Activated CD8-positive, alpha-beta memory T cell treated with anti-CD3 and anti-CD28 coated beads, Interleukin-2, amount 50 U/mL, for 48 hours (primary cell): ENCODE data around the gene ESR2.
"Not testable (repeated sequence)": the region's sequence is repeated elsewhere in the genome, so short reads cannot be mapped to it uniquely, and the experiment has no call there.

Source experiments
- DNase-seq: peaks from one replicate; pipeline ENCODE4 v3.0.0-alpha.2; 2020

ESR2 gene

GRCh38 chr14:64293976-64294671 is at the start of gene ESR2:
ESR2 (minus strand) TSS chr14:64294371; CDS start chr14:64282985, 11,386 bp downstream.
- peak; percentile 68 for DNase-seq

GRCh38 chr14:64340560-64341196 is 46.5 kb upstream of the ESR2 start:
- no peak for DNase-seq

GRCh38 chr14:64338616-64339316 is 44.6 kb upstream of the ESR2 start:
- peak; percentile 89 for DNase-seq

DNA sequence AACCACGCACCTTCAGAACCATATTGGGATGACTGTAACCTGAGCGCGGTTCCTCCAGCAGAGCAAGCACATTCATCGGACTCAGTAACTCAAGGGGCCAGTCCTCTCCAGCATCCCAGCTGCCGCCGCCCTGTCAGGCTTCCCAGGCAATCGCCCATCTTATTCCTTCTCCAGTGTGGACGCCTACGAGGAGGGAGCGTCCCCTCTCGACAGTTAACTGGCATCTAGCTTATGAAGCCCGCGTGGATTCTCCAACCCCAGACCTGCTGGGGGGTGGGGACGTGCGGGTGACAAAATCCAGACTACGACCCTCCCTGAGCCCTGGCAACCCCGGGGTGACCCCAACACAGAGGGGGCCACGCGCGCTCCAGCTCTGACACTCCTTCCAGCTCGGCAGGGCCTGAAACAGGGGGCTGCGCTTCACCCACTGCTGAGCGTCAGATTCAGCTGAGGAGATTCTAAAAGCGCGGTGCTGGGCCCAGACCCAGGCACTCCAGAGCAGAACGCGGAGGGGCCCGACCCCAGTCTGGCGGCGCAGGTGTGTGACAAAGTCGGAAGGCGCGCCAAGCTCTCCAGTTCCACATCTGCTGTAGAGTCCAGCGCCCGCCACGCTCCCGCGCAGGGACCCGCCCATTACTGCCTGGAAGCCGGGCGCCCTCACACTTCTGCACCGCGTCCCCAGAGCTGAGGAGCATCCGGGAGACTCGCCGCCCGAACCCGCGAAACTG is 43.9 kb upstream of the ESR2 start:
- DNase-seq: peak; percentile 87

- no peak for DNase-seq
Observed at GRCh38 chr14:64329149-64329548, 35.0 kb upstream of the ESR2 start.

DNA sequence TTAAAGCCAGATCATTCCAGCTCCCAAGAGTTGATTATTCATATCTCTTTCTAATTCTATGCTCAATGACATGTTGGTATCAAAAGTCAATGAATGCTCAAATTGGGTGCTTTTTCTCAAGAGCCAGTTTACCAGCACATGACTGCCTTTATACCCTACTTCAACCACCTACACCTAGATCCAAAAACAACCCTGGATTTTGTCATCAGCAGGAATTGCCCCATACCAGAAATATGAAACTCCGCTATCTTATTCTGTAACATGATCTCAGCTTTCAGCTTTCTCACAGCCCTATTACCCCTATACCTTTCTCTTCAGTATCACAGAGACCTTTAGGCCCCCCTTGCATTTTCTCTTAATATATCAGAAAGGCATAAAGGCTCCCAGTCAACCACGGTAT is 32.3 kb upstream of the ESR2 start:
- no peak for DNase-seq

DNA sequence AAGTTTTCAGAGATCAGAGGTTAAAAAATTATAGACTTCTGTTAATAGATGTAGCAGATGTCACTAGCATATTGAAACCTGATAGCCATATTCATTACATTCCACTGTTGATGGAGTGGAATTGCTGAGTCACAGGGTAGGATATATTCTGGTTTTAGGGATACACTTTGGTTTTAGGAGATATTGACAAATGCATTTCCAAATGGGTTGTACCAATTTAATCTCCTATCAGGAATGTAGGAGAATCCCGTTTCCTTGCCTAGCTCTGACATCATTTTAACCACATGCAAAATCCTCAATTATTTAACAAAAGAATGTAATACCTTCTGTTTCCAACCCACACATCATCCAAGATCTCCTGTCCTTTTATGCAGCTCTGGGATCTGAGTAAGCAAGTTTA is 30.7 kb upstream of the ESR2 start:
- DNase-seq: no peak

- DNase-seq: no peak
Observed at GRCh38 chr14:64324461-64324860, 30.3 kb upstream of the ESR2 start.

- not testable (repeated sequence) for DNase-seq
Observed at GRCh38 chr14:64320362-64320761, 26.2 kb upstream of the ESR2 start.

- not testable (repeated sequence) for DNase-seq
Observed at GRCh38 chr14:64318695-64319094, 24.5 kb upstream of the ESR2 start.

GRCh38 chr14:64303471-64303917 is 9.3 kb upstream of the ESR2 start:
- DNase-seq: no peak

DNA sequence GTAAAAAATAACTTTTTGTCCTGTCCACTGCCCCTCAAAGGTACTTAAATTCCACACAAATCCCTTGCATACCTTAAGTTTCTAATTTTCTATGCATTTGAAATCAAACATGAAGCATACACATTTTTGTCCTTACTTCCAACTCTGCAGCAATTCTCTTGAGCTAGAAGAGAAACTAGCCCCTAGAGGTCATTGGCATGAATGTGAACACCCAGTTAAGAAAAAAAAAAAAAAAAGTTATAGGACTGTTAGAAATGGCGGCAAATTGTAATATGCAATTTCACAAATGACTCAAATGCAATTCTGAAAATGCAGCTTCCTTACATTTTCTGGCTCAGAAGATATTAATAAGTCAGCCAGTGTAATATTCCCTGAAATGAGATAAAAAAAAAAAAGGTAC is 4.6 kb upstream of the ESR2 start:
- DNase-seq: no peak

DNA sequence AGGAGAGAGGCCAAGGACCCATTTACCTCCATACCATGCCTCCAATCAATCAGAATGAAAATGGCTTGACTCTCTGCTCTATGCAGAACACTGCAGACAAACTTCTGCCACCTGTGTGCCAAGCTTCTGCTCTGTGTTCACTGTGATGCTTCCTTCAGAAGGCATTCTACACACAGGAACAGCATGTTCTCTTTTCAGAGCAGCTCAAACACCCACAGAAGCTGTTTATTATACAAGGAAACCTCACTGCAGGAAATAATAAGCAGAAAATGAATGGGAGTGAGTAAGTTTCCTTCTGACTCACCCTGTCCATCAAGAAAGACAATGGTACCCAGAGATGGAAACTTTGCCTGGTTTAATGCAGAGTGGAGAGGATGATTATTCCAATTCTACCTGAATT is 2.4 kb upstream of the ESR2 start:
- DNase-seq: no peak

- peak; percentile 98 for DNase-seq
Observed at GRCh38 chr14:64294672-64295413, 672 bp upstream of the ESR2 start.

DNA sequence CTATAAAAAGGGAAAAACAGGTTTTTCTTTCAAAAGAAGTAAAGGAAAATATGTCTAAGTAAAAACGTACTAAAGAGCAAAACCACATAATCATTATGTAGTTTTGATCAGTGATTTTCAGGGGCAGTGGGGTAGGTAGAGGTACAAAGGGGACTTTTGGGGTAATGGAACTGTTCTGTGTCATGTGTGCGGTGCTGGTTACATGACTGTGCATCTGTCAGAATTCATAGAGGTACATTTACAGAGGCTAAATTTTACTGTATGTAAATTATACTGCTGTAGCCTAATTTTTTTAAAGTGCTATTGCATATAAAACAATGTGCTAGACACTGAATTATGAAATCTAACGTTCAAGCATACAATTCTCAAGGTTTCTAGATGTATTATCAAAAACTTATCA is 2.0 kb downstream of the ESR2 start:
- no peak for DNase-seq

- DNase-seq: no peak
Observed at GRCh38 chr14:64289571-64289970, 4.6 kb downstream of the ESR2 start.

DNA sequence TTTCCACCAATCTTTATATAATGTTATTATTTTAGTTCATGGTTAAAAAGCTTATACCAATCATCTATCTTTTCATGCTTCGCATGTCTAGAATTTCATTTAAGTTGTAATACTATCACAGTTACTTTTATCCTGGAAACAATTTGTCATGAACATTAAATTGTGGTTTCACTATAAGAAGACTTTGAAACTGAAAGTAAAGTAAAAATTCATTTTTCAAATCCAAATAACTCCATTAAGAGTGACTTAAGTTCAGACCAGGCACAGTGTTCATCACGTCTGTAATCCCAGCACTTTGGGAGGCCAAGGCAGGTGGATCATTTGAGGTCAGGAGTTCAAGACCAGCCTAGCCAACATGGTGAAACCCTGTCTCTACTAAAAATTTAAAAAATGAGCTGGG is 12.4 kb downstream of the ESR2 start:
- DNase-seq: no peak

DNA sequence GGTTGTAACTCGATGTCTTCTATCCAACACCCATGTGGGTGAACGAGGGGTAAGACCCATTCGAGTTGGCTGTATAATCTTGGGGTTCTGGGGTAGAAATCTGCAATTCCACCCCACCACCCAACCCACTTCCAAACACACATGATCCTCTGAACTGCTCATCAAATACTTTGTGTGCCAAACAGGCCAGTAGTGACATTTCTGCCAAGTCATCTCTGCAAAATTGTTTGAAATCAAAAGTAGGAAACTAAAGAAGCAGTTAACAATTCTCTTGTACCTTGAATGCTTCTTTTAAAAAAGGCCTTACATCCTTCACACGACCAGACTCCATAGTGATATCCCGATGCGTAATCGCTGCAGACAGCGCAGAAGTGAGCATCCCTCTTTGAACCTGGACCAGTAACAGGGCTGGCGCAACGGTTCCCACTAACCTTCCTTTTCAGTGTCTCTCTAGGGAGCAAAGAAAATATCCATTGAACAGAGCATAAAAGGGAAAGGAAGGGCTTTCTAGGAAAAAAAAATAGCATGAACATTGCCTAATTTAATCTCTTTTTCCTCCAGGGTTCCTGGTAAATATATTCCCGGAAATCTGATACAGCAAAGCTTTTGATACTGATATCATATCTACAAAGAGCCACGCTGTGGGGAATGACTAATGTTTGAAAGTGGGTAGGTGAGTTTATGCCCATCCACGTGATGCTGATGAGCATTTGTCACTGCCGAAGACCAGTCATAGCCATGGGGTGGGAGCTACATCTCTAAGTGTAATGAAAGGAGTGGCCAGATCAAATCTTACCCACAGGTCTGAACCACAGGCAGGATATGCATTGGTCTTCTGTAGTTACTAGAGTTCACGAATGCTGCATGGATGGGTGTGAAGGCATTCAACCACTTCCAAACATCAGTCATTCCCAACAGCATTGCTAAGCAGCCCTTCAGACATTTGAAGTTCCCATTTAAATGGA is 14.2 kb downstream of the ESR2 start:
- DNase-seq: no peak

DNA sequence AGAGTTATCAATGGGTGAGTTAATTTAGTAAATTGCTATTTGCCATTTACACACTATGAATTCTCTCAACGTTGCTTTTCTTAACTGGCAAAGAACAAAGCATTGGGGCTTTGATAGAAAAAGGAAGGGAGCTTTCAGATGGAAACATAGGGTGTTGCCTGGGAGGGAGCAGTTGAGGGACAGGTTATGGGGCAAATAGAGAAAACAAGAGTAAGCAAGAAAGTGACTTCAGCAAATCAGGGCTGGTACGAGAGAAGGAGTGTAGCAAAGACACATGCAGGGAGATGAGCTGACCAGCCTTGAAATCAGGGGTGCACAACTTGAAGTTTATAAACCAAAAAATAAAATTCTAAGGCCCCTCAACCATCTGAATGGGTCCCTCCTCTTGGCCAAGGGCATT is 15.7 kb downstream of the ESR2 start:
- no peak for DNase-seq

- no peak for DNase-seq
Observed at GRCh38 chr14:64272019-64272418, 22.2 kb downstream of the ESR2 start.

GRCh38 chr14:64266239-64266638 is 27.9 kb downstream of the ESR2 start:
- DNase-seq: no peak
